ENCODE data around the gene SEC22C. TPM values are rescaled to one million over a fixed set of nuclear protein-coding genes. Genes with fewer than 3 reads are reported as not detected.

SEC22C gene
- total RNA-seq, 1 donor from 2014 or later: 48.6 TPM

DNA sequence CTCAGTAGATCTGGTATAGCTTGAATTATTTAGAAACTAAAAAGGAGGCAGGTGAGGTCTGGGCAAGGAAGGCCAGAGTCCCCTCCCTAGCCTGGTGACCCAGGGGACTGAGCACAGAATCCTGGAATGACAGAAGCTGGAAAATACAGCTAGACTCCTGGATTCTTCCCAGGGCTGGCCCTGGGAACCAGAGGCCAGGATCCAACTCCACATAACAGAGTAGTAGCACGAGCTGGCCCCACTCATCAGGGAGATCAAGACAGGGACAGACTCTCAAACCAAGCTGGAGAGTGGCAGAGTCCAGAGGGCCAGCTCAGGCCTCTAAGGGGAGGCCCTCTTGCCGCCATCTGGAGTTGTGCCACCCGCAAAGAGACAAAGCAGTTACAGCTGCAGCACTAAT lies 68.6 kb downstream of the SEC22C start:
- no peaks in the 10 kb centered on the region for H3K36me3 ChIP-seq
- H3K27ac Mint-ChIP-seq: no peak overlapping the region
- H3K4me3 ChIP-seq: no peak overlapping the region
- no peaks in the 10 kb centered on the region for H3K4me1 ChIP-seq
- H3F3A ChIP-seq (ENCODE audit: low read depth): no peaks in the 10 kb centered on the region
- H3K4me2 ChIP-seq: no peak overlapping the region
- no peak overlapping the region for H3K27ac ChIP-seq
- no peak for DNase-seq (ENCODE audit: low spot score)
- H4K20me1 ChIP-seq (ENCODE audit: low read depth): no peaks in the 10 kb centered on the region
- no peaks in the 10 kb centered on the region for H3K27me3 ChIP-seq
- no peaks in the 10 kb centered on the region for H3K9me3 ChIP-seq (ENCODE audit: low read depth)
- no peaks in the 10 kb centered on the region for H3K79me2 ChIP-seq (ENCODE audit: low read depth)
- no peaks in the 10 kb centered on the region for H3K4me1 Mint-ChIP-seq
- no peak overlapping the region for H3K4me3 Mint-ChIP-seq
- no peak overlapping the region for H3K9ac ChIP-seq
- H3K36me3 Mint-ChIP-seq: no peaks in the 10 kb centered on the region
- no peak overlapping the region for H2AFZ ChIP-seq (replicated peaks)
- no peak for TF ChIP-seq EZH2 (IDR thresholded peaks at IDR 0.05)
- TF ChIP-seq, protein P1, sequence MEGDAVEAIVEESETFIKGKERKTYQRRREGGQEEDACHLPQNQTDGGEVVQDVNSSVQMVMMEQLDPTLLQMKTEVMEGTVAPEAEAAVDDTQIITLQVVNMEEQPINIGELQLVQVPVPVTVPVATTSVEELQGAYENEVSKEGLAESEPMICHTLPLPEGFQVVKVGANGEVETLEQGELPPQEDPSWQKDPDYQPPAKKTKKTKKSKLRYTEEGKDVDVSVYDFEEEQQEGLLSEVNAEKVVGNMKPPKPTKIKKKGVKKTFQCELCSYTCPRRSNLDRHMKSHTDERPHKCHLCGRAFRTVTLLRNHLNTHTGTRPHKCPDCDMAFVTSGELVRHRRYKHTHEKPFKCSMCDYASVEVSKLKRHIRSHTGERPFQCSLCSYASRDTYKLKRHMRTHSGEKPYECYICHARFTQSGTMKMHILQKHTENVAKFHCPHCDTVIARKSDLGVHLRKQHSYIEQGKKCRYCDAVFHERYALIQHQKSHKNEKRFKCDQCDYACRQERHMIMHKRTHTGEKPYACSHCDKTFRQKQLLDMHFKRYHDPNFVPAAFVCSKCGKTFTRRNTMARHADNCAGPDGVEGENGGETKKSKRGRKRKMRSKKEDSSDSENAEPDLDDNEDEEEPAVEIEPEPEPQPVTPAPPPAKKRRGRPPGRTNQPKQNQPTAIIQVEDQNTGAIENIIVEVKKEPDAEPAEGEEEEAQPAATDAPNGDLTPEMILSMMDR (IDR thresholded peaks at IDR 0.05): no peak
- TF ChIP-seq EZH2phosphoT487 (IDR thresholded peaks at IDR 0.05): no peak
- H3K9me3 Mint-ChIP-seq: no peaks in the 10 kb centered on the region
- peaks cover 2% of the 10 kb centered on the region for H3K27me3 Mint-ChIP-seq (ENCODE audit: insufficient read depth, low read depth)

DNA sequence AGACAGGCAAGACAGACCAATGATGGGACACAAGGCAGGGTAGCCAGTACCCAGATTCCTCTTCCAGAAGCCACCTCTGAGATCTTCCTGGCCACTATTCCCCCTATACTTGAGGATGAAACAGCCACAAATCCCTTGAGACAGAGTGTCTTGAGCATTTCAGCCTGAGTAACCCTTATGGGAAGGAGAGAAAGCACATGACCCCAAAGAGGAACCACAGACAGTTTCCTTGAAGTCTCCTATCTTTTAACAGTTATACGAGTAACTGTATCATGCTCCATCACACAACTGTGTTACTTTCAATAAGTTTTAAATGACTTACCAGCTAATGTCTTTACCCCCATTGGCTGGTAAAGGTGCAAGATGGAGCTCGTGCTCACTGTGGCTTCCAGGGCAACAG lies 70.0 kb downstream of the SEC22C start:
- Histone ChIP-seq H3K4me1 (no peaks in the 10 kb centered on the region), H3K9me3 (ENCODE audit: low read depth) (no peaks in the 10 kb centered on the region), H3F3A (ENCODE audit: low read depth) (no peaks in the 10 kb centered on the region), H4K20me1 (ENCODE audit: low read depth) (no peaks in the 10 kb centered on the region), H2AFZ (replicated peaks) (no peak overlapping the region), H3K27ac (no peak overlapping the region), H3K27me3 (no peaks in the 10 kb centered on the region), H3K4me3 (no peak overlapping the region), H3K36me3 (no peaks in the 10 kb centered on the region), H3K4me2 (no peak overlapping the region), H3K79me2 (ENCODE audit: low read depth) (no peaks in the 10 kb centered on the region), H3K9ac (no peak overlapping the region)
- Mint-ChIP-seq H3K27me3 (ENCODE audit: insufficient read depth, low read depth) (peaks cover 8% of the 10 kb centered on the region), H3K9me3 (no peaks in the 10 kb centered on the region), H3K36me3 (no peaks in the 10 kb centered on the region), H3K27ac (no peak overlapping the region), H3K4me3 (no peak overlapping the region), H3K4me1 (no peaks in the 10 kb centered on the region)
- DNase-seq (ENCODE audit: low spot score): no peak
- TF ChIP-seq EZH2 (IDR thresholded peaks at IDR 0.05): no peak
- TF ChIP-seq EZH2phosphoT487 (IDR thresholded peaks at IDR 0.05): no peak
- TF ChIP-seq, protein P1 (IDR thresholded peaks at IDR 0.05): no peak

DNA sequence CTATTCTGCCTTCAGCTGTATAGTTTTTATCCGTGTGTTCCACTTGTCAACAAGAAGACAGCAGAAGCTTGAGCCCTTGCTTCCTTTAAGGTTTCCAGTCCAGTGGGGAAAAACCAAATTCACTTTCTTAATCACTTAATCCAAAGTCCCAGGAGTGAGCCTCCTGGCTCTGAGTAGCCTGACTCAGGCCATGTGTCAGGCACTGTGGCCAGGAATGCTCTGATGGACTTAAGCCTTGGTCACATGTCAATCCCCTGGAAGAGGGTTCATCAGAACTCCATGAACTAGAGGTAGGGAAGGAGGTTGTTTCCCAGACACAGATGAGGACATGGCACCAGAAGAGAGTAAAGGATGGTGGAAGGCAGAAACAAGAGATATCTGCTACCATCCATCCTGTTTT lies 70.6 kb downstream of the SEC22C start:
- Mint-ChIP-seq H3K27ac (no peak overlapping the region), H3K4me1 (no peaks in the 10 kb centered on the region), H3K36me3 (no peaks in the 10 kb centered on the region), H3K4me3 (no peak overlapping the region), H3K9me3 (no peaks in the 10 kb centered on the region), H3K27me3 (ENCODE audit: insufficient read depth, low read depth) (peaks cover 9% of the 10 kb centered on the region)
- no peaks in the 10 kb centered on the region for H3K9me3 ChIP-seq (ENCODE audit: low read depth)
- no peaks in the 10 kb centered on the region for H3F3A ChIP-seq (ENCODE audit: low read depth)
- H3K4me3 ChIP-seq: no peak overlapping the region
- H3K79me2 ChIP-seq (ENCODE audit: low read depth): no peaks in the 10 kb centered on the region
- no peak for DNase-seq (ENCODE audit: low spot score)
- H3K27ac ChIP-seq: no peak overlapping the region
- H3K4me2 ChIP-seq: no peak overlapping the region
- TF ChIP-seq EZH2 (IDR thresholded peaks at IDR 0.05) (no peak), EZH2phosphoT487 (IDR thresholded peaks at IDR 0.05) (no peak)
- TF ChIP-seq, protein P1 (IDR thresholded peaks at IDR 0.05): no peak
- no peaks in the 10 kb centered on the region for H4K20me1 ChIP-seq (ENCODE audit: low read depth)
- no peak overlapping the region for H3K9ac ChIP-seq
- no peaks in the 10 kb centered on the region for H3K4me1 ChIP-seq
- H2AFZ ChIP-seq (replicated peaks): no peak overlapping the region
- no peaks in the 10 kb centered on the region for H3K27me3 ChIP-seq
- no peaks in the 10 kb centered on the region for H3K36me3 ChIP-seq

Data from neural progenitor cell (in vitro differentiated cells).